H1 (cell line): ENCODE results near the gene ALLC. TPM values are rescaled to one million over a fixed set of nuclear protein-coding genes. Genes with fewer than 3 reads are reported as not detected.

Source experiments
- CBX5 ChIP-seq: fragments of 300-800, 300-1000 bp; sonication (generic); IDR thresholded peaks from 2 replicates; pipeline ENCODE4 v1.7.1; 2016; ENCODE audit warnings: antibody characterized with exemption, low read length, low read depth
- CEBPB ChIP-seq: IDR thresholded peaks from 2 replicates; pipeline ENCODE4 v1.6.1; 2012; ENCODE audit warnings: low read depth, low read length
- EGR1 ChIP-seq: IDR thresholded peaks from 2 replicates; pipeline ENCODE4 v1.6.1; 2011; ENCODE audit warnings: low read depth, low read length, borderline replicate concordance
- JUND ChIP-seq: IDR thresholded peaks from 2 replicates; pipeline ENCODE4 v1.6.1; 2011; ENCODE audit warnings: mild to moderate bottlenecking, improper control_type of control experiment, low read length
- RNF2 ChIP-seq: fragments of 200-900, 300-1000 bp; sonication (generic); IDR thresholded peaks from 2 replicates; pipeline ENCODE4 v1.7.1; 2016; ENCODE audit warnings: borderline replicate concordance, low read depth, mild to moderate bottlenecking, antibody characterized with exemption, low read length; ENCODE audit not compliant: poor library complexity, severe bottlenecking; ENCODE audit errors: missing control alignments
- SAP30 ChIP-seq: fragments of 300-600 bp; sonication (generic); IDR thresholded peaks from 2 replicates; pipeline ENCODE4 v1.7.1; 2012; ENCODE audit warnings: low read length, moderate library complexity, mild to moderate bottlenecking, inconsistent platforms; ENCODE audit not compliant: insufficient read depth, insufficient replicate concordance
- SIN3A ChIP-seq, 2 experiments: IDR thresholded peaks in 1 of 2; conservative IDR thresholded peaks in 1 of 2; 2 replicates each; pipeline ENCODE4 v1.6.1; 2011 to 2012; ENCODE audit warnings: low read length in 2 of 2, improper control_type of control experiment in 1 of 2, low read depth in 1 of 2, mild to moderate bottlenecking in 1 of 2
- SP1 ChIP-seq: IDR thresholded peaks from 2 replicates; pipeline ENCODE4 v1.6.1; 2011; ENCODE audit warnings: low read depth, low read length
- TAF1 ChIP-seq: IDR thresholded peaks from 2 replicates; pipeline ENCODE4 v1.6.1; 2011; ENCODE audit warnings: mild to moderate bottlenecking, low read depth, low read length
- polyA plus RNA-seq, 7 experiments: library from polyadenylated mRNA; depleted of rRNA in 3 of 7; stranded (reverse) in 5 of 7; unstranded in 2 of 7; fragments of >200 nt in 5 of 7; fragments of 200-250 nt in 2 of 7; gene quantifications; 1 replicate in 5 of 7; 2 replicates in 1 of 7; 4 replicates in 1 of 7; pipeline versions ENCODE4 v1.2.1 to v1.2.3, GENCODE V29; 2011 to 2013; ENCODE audit warnings: missing spikeins in 2 of 7, mixed read lengths in 2 of 7
- total RNA-seq: library from RNA; stranded (reverse); fragmentation: NEBNext Ultra II Directional; extraction: Animal tissue kit (Norgen Biotek cat#: 25700); gene quantifications from 2 replicates; pipeline ENCODE4 v1.2.1, GENCODE V29; 2021

ALLC gene
- total and polyA plus RNA-seq, 2 of the 8 experiments (the other 6 are each of a cell fraction or from before 2014, with no cell fraction given): not detected

GRCh38 chr2:3706892-3707291, 48.9 kb downstream of the ALLC start (continued):
- TF ChIP-seq SAP30: no peak
- no peak for TF ChIP-seq JUND
- TF ChIP-seq CEBPB: no peak
- TF ChIP-seq RNF2: no peak
- no peak for TF ChIP-seq CBX5
- TF ChIP-seq SIN3A (conservative IDR thresholded peaks at IDR 0.05 in 1 of 2, IDR thresholded peaks at IDR 0.05 in 1 of 2; ENCODE audit: low read depth in 1 of 2, low read length in 2 of 2): no peak
- TF ChIP-seq SP1: no peak
- TF ChIP-seq TAF1: no peak
- no peak for TF ChIP-seq EGR1
